Tibial nerve (tissue), 3 donors: ENCODE results near the gene SEZ6.

Experiments
- CTCF ChIP-seq, 5 experiments: fragments of 200-600 bp in 3 of 5; fragments of 450-650 bp in 2 of 5; sonication (generic) in 3 of 5; IDR thresholded peaks; one replicate each; pipeline ENCODE4 v1.5.1; 2016 to 2019; ENCODE audit warnings: antibody characterized with exemption in 5 of 5, mild to moderate bottlenecking in 3 of 5, moderate library complexity in 2 of 5
- POLR2A ChIP-seq, 2 donors: fragments of 450-650 bp; IDR thresholded peaks; one replicate each; pipeline ENCODE4 v1.6.1; 2017; ENCODE audit warnings: antibody characterized with exemption in 2 of 2, mild to moderate bottlenecking in 2 of 2, moderate library complexity in 2 of 2

DNA sequence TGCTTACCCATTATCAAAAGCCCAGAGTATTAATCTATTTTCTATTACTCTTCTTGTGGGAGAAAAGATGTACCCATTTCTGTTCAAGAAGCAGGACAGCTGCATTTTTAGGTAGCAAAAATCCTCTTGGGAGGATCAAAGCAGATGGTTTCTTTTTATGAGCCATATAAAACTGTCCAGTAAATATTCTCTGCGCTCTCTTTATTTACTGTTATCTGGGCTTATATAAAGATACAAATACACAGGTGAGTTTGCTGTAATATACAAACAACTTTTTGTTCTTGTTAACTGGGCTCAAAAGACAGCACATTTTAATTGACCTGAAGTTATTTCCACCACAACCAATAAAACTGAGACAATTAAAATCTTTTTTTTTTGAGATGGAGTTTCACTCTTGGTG, 64.6 kb downstream of the SEZ6 start:
- TF ChIP-seq POLR2A (IDR thresholded peaks at IDR 0.05) (no peak), CTCF (IDR thresholded peaks at IDR 0.05) (no peak)
